Nephron (organoid): ENCODE measurements around the gene MCF2L.

Experiments used
- H3K27ac Mint-ChIP-seq, 3 experiments: 2 replicates each; pipeline ENCODE4 v1.8.0; 2020; ENCODE audit warnings: mixed read lengths in 3 of 3, mild to moderate bottlenecking in 2 of 3, moderate library complexity in 1 of 3
- H3K27me3 Mint-ChIP-seq: 2 replicates; pipeline ENCODE4 v1.8.0; 2021; ENCODE audit warnings: low read depth, mild to moderate bottlenecking, moderate library complexity, mixed read lengths
- H3K36me3 Mint-ChIP-seq: 2 replicates; pipeline ENCODE4 v1.8.0; 2020; ENCODE audit warnings: low read depth, mixed read lengths
- H3K4me1 Mint-ChIP-seq: 2 replicates; pipeline ENCODE4 v1.8.0; 2020; ENCODE audit warnings: mixed read lengths
- H3K4me3 Mint-ChIP-seq, 3 experiments: 2 replicates each; pipeline ENCODE4 v1.8.0; 2020; ENCODE audit warnings: mild to moderate bottlenecking in 3 of 3, mixed read lengths in 3 of 3, moderate library complexity in 2 of 3
- H3K9me3 Mint-ChIP-seq: 2 replicates; pipeline ENCODE4 v1.8.0; 2020; ENCODE audit warnings: mixed read lengths
- CTCF ChIP-seq, 3 experiments: fragments of 200-600 bp; sonication (generic); IDR thresholded peaks; one replicate each; pipeline ENCODE4 v1.5.0; 2021; ENCODE audit warnings: antibody characterized with exemption in 3 of 3; ENCODE audit not compliant: unreplicated experiment in 3 of 3

The MCF2L gene

GRCh38 chr13:113061796-113062425 is 92.9 kb downstream of the MCF2L start:
- no peak overlapping the region for H3K27ac Mint-ChIP-seq
- no peak overlapping the region for H3K4me3 Mint-ChIP-seq
- no peak for TF ChIP-seq CTCF (IDR thresholded peaks at IDR 0.05; ENCODE audit: unreplicated experiment in 3 of 3)
- no peaks in the 10 kb centered on the region for H3K27me3 Mint-ChIP-seq
- no peaks in the 10 kb centered on the region for H3K9me3 Mint-ChIP-seq
- H3K36me3 Mint-ChIP-seq: peaks cover 9% of the 10 kb centered on the region
- peaks cover 6% of the 10 kb centered on the region for H3K4me1 Mint-ChIP-seq

DNA sequence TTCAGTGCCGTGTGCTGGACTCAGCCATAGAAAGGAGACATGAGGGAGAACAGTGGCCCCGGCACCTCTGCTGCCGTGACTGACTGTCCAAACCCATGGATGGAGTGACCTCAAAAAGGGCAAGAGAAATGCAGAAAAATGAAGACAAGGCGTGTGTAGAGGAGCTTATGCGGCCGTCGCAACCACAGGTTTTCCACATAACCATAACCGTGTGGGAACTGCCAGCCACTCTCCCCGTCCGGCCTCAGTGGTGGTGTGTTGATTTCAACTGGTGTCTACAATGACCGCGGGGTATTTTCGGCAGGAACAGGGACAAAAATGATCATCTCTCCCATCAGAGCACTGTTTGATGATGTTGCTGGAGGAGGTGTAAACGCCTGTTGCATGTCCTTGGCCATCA is 93.7 kb downstream of the MCF2L start:
- Mint-ChIP-seq H3K36me3 (peaks cover 12% of the 10 kb centered on the region), H3K27me3 (no peaks in the 10 kb centered on the region), H3K4me1 (peaks cover 6% of the 10 kb centered on the region), H3K27ac (no peak overlapping the region), H3K9me3 (no peaks in the 10 kb centered on the region), H3K4me3 (no peak overlapping the region)
- no peak for TF ChIP-seq CTCF (IDR thresholded peaks at IDR 0.05; ENCODE audit: unreplicated experiment in 3 of 3)

DNA sequence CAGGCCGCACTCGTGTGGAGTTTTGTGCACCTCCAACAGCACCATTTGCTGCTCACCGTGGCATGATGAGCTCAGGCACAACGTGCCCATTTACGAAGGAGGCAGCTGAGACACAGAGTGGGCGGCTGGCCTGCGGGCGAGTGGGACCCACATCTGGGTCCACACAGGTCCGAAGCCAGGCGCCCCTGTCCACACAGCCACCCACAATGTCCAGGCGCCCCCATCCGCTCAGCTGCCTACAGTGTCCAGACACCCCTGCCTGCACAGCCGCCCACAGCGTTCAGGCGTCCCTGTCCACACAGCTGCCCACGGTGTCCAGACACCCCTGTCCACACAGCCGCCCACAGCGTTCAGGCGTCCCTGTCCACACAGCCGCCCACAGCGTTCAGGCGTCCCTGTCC is 94.1 kb downstream of the MCF2L start:
- H3K36me3 Mint-ChIP-seq: peaks cover 12% of the 10 kb centered on the region
- H3K27me3 Mint-ChIP-seq: no peaks in the 10 kb centered on the region
- no peaks in the 10 kb centered on the region for H3K9me3 Mint-ChIP-seq
- peaks cover 6% of the 10 kb centered on the region for H3K4me1 Mint-ChIP-seq
- no peak overlapping the region for H3K4me3 Mint-ChIP-seq
- no peak overlapping the region for H3K27ac Mint-ChIP-seq
- TF ChIP-seq CTCF (IDR thresholded peaks at IDR 0.05; ENCODE audit: unreplicated experiment in 3 of 3): no peak

GRCh38 chr13:113064000-113064533 is 95.1 kb downstream of the MCF2L start:
- peaks cover 12% of the 10 kb centered on the region for H3K36me3 Mint-ChIP-seq
- H3K27ac Mint-ChIP-seq: no peak overlapping the region
- no peak for TF ChIP-seq CTCF (IDR thresholded peaks at IDR 0.05; ENCODE audit: unreplicated experiment in 3 of 3)
- peaks cover 6% of the 10 kb centered on the region for H3K4me1 Mint-ChIP-seq
- H3K27me3 Mint-ChIP-seq: no peaks in the 10 kb centered on the region
- H3K4me3 Mint-ChIP-seq: no peak overlapping the region
- H3K9me3 Mint-ChIP-seq: no peaks in the 10 kb centered on the region

DNA sequence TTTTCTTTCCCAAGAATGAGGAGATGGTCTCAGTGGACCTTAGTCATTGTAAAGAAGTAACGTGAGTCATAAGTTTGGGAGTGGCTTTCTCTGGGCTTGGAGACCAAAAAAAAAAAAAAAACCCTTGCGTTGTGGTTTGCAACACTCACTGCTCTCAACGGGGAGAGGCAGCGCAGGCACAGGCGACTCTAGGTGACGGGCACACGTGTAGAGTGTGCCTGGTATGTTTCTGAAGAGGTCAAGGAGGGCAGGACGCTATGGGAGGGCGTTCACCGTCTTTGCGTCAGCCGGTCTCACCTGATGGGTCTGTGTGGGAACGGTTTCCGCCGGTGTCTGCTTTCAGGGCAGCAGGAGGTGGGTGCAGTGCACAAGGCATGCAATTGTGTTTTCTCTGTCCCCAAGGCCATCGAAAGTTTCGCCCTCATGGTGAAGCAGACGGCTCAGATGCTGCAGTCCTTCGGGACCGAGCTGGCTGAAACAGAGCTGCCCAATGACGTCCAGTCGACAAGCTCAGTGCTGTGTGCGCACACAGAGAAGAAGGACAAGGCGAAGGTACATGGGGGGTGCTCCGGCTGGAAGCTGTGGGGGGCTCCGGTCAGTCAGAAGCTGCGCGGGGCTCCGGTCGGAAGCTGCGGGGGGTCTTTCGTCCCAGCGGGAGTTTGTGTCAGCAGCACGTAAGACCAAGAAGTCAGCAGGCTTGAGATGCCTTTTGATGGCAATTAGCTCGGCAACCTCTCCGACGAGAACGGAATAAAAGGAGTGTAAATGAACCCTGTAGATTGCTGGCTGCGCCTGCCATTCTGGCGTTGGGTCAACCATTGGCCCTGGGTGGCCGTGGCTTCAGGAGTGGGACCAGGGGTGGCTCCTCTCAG is 95.8 kb downstream of the MCF2L start:
- peaks cover 6% of the 10 kb centered on the region for H3K4me1 Mint-ChIP-seq
- no peak overlapping the region for H3K27ac Mint-ChIP-seq
- H3K36me3 Mint-ChIP-seq: peaks cover 12% of the 10 kb centered on the region
- H3K9me3 Mint-ChIP-seq: no peaks in the 10 kb centered on the region
- no peak for TF ChIP-seq CTCF (IDR thresholded peaks at IDR 0.05; ENCODE audit: unreplicated experiment in 3 of 3)
- no peak overlapping the region for H3K4me3 Mint-ChIP-seq
- no peaks in the 10 kb centered on the region for H3K27me3 Mint-ChIP-seq
